GM19397 (cell line): ENCODE measurements around the gene TMEM98.
"Not testable (repeated sequence)": the region's sequence is repeated elsewhere in the genome, so short reads cannot be mapped to it uniquely, and the experiment has no call there.

Source experiments
- ATAC-seq: cut with Tn5 transposase; IDR thresholded peaks from one replicate; pipeline ENCODE4 v1.9.1; 2021; ENCODE audit warnings: mild to moderate bottlenecking, moderate library complexity; ENCODE audit not compliant: unreplicated experiment

TMEM98 gene

DNA sequence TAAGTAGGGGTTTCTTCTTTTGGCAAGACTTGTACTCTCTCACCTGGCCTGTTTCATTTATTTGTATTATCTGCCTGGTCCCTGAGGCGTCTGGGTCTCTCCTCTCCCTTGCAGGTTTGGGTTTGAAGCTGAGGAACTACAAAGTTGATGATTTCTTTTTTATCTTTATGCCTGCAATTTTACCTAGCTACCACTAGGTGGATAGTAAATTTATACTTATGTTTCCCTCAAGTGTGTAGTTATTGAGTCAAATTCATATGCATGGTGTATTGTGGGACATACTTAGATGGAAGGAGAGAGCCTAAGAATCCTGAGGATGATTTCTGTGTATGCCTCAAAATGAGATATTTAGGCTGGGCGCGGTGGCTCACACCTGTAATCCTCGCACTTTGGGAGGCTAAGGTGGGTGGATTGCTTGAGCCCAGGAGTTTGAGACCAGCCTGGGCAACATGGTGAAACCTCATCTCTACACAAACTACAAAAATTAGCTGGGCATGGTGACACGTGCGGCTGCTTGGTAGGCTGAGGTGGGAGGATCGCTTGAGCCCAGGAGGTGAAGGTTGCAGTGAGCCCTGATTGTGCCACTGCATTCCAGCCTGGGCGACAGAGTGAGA, 13.6 kb downstream of the TMEM98 start:
- ATAC-seq: no peak

DNA sequence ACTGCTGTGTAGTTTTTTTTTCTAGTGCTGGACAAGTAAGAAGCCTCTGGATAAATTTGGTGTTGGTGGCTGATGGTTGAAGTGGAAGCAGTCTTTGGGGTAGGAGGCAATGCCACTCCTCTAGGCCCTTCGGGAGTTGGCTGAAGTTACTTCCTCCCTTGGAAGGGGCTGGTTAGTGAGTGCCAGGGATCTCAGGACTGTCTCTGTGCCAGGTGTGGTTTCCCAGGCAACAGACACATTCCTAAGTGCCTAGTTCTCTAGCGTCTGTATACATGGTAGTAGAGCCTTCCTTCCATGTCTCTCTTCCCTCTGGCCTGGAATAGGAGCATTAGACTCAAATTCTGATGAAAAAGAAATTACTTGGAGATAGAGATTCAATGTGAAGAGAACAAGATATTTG, 15.3 kb downstream of the TMEM98 start:
- no peak for ATAC-seq

DNA sequence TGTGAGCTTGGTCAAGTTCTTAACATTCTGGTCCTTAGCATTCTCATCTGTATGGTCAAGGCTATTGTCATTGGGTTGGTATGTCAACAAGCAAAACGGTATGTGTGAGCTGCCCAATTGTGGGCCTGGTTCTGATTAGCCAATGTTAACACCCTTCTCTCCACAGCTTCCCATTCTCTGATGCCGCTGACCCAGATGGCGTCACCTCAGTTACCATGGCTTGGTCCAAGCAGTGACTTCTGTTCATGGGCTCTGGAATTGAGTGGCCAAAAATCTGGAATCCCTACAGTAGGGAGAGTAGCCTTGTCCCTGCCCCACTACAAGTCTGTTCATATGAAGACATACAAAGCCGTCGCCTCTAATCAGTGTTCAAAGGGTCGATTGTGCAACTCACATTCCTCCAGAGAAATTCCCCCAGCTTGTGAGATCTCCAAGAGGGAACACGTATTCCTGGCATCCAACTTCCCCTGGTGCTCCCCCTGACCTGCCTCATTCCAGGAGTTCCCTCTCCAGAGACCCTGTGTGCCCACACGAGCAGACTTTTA, 15.8 kb downstream of the TMEM98 start:
- no peak for ATAC-seq

DNA sequence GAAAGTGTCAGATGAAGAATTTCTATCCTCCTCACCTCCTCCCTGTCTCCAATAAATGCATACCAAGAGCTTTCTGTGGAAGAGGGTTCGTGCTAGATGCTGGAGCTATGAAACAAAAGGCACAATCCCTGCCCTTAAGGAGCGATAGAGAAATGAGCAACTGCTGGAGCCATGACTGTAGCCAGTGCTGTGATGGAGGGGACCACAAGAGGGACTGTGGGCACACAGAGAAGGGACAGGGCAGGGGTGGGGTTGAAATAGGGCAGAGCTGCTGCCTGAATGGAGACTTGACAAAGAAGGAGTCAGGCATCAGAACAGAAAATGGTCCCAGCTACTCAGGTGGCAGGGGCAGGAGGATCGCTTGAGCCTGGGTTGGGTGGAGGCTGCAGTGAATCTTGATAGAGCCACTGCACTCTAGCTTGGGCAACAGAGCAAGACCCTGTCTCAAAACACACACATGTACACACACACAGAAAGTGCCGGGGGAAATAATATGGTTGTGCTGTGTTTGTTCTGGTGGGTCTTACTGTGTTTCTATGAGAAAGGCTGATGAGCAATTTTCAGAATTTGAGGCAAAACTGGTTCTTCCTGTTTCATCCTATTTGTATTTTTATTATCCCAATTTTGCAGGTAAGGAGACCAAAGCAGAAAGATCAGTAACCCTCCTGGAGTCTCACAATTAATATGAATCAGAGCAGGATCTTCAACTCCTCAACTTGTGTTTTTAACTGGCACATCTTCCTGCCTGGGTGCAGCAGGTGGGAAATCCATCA, 16.5 kb downstream of the TMEM98 start:
- no peak for ATAC-seq

DNA sequence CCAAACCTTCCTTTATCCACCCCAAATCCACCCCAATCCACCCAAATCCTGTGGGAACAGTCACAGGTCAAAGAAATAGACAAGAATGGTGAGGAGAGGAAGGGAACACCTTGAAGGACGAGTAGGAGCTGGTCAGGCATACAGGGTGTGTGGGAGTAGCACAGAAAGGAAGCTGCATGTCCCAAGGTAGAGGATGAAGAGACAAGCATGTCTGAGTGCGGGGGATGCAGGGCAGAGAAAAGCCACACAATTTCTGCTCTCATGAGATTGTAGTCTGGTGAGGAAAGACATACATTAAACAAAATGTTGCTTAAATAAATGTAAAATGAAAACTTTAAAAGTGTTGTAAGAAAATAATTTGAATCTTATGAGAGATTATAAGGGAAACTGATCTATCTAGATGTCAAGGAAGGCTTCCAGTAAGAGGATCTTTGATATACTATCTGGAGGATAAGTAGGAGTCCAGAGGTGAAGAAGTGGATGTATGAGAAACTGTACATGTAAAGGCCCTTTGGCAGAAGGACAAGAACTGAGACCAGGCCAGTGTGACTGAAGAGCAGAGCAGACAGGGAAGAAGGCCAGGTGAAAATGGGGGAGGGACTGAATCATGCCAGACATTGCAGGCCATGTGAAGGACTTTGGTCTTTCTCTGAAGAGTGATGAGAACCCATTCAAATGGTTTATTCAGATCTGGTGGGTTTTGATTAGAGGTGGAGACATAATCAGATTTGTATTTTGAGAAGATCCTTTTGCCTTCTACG, 18.6 kb downstream of the TMEM98 start:
- no peak for ATAC-seq

DNA sequence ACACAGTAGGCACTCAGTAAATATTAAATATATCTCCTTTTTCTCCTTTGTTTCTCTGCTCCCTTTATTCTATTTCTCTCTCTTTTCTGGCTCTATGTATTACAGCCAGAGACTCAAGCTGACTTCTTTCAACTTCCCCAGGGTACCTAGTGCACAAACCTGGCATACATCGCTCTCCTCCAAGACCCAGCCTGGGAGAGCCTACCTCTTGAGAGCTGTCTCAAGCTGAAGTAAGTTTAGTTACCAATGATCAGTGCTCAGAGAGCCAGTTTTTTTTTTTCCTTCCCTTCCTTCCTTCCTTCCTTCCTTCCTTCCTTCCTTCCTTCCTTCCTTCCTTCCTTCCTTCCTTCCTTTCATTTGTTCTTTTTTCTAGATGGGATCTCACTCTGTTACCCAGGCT, 19.8 kb downstream of the TMEM98 start:
- no peak for ATAC-seq

DNA sequence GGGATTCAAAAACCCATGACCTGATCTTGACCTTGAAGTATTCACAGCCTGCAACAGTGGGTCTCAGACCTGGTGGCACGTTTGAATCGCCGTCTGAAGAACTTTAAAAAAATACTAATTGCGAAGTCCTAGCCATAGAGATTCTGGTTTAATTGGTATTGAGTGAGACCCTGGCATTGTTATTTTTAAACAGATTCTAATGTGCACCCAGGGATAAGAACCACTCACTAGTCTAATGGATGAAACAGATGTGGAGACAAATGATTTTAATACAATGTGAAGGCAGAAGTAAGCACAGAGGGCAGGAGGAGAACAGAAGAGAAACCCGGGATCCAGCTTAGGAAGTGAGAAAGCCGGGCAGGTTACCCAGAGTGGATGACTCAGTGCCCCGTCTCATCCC, 21.2 kb downstream of the TMEM98 start:
- ATAC-seq: no peak

DNA sequence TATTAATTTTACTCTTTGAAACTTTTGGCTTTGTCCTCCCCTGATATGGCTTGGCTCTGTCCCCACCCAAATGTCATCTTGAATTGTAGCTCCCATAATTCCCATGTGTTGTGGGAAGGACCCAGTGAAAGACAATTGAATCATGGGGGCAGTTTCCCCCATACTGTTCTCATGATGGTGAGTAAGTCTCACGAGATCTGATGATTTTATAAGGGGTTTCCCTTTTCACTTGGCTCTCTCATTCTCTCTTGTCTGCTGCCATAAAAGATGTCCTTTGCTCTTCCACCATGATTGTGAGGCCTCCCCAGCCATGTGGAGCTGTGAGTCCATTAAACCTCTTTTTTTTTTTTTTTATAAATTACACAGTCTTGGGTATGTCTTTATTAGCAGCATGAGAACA, 24.5 kb downstream of the TMEM98 start:
- ATAC-seq: not testable (repeated sequence)

DNA sequence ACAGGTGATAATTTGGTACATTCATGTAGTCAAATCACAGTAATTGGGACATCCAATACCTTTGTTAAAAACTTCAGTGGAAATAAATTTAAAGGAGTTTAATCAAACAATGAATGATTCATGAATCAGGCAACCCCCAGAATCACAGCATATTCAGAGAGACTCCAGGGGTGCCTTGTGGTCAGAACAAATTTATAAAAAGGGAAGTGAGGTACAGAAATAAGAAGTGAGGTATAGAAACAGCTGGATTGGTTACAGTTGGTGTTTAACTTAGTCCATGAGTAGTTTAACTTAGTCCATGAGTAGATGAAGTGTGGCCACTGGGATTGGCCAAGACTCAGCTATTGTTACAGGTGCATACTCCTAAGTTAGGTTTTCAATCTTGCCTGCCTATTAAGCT, 25.1 kb downstream of the TMEM98 start:
- ATAC-seq: no peak

DNA sequence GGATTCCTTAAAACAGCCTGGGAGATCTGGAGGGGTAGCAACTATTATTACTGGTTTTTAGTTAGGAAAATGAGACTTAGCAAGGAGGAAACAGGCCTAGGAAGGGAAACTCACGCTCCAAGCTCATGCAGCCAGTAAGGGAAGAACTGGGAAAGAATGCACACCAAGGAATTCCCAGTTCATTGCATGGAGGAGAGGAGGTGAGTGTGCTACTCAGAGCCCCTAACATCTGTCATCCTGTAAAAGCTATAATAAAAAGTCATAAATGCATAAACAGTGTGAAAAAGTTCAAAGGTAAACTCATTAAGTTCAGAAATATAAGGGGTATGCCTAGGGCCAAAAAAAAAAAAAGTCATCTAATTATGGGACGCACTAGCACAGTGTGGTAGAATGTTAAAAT, 25.9 kb downstream of the TMEM98 start:
- ATAC-seq: no peak

DNA sequence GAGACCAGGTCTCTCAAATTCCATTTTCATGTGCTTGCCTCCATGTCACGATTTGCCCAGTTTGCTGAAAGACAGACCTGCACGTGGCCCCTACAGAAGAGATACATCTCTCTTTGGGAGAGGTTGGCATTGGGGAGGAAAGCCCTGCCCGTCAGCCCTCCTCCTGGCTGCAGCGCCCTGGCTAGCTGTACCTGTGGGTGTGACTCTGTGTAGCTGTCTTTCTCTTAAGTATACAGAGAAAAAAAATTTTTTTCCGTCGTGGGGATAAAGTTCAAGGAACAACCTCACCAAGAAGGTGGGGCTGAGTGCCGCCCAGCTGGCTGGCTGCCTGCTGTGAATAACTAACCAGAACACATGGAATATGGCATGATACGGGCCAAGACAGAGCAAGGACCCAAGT, 26.5 kb downstream of the TMEM98 start:
- no peak for ATAC-seq

DNA sequence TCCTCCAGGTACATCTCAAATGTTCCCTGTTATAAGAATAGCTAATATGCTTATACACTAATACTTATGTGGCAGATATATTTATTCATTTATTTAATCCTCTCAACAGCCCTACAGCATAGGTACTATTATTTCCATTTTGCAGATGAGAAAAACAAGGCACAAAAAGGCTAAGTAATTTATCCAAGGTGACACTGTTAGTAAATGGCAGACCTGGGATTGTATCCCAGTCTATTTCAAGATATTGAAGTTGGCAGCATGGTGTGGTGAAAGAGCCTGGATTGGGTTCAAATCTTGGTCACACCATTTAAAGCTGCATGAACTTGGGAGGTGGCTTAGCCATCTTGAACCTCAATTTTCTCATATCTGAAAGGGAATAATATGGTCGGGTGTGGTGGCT, 27.2 kb downstream of the TMEM98 start:
- ATAC-seq: no peak

DNA sequence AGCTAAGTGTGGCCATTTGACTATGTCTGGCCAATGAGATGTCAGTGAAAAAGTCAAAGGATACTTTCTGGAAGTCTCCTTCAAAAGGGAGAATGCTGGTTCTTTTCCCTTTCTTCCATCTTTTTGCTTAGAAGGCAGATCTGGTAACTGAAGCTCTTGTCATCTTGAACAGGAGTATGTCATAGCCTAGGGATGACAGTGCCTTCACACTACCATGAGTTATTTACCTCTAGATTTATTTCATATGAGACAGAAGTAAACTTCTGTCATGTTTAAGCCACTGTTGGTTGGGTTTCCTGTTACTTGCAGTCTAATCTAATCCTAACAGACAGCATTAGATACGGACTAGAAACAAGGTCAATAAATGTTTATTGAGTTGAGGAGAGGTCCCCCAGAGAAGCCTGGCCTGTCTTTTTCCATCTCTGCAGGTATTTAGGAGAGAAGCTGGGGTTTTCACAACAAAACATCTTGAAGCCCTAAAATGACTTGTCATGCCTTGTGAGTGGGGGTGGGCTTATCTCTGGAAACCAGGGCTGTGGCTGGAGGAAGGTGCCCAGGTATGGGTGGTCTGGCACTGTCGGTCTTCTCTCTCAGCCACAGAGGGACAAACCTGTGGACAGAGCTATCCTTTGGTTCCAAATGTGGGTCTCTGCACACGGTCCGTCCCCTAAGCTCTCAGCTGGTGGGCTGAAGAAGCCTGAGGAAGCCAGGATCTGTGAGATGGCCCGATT, 28.5 kb downstream of the TMEM98 start:
- ATAC-seq: no peak

DNA sequence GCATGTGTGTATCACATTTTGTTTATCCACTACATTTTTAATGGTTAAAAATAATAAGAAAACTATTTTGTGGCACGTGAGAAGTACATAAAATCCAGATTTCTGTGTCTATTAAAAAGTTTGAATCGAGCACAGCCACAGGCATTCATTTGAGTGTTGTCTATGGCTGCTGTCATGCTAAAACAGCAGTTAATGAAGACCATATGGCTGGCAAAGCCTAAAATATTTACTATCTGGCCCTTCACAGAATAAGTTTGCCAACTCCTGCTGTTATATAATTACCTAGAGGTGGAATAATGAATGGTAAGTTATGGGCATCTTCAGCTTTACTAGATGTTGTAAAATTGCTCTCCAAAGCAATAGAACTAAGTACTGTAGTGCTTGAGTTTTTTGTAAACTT, 30.5 kb downstream of the TMEM98 start:
- no peak for ATAC-seq

DNA sequence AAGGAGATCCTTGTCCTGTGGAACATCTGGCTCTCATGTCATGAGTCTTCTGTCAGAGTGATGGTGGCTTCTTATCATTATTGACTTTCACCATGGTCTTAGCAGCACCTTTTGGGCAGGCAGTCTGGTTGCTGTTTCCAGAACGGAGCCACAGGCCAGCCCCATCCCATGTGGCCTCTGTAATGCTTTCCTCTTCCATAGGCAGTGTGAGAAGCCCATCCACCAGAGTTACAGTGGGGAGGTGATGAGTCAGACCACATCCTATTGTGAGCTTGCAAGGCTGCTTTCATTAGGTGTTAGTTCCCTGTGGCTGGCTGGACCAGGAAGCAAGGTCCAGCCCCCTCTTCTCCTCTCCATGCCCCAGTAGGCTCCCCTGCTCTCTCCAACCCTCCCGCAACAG, 32.9 kb downstream of the TMEM98 start:
- ATAC-seq: no peak

DNA sequence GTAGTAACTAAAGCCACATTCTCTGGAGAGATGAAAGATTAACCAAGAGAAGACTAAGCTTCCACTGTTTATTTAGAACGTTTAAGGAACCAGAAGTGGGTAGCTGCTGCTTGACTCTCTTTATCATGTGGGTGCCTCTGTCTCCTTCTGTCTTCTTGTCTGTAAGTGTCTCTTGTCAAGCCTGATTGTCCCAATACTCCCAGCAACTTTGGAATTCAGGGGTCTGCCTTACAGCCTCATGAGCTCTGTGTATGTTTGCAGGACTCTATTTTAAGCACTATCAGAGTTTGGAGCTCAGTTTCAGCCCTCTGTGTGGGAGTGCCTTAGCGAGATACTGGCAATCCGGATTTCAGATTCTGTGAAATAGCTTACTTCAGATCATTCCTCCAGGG, 34.4 kb downstream of the TMEM98 start:
- no peak for ATAC-seq

DNA sequence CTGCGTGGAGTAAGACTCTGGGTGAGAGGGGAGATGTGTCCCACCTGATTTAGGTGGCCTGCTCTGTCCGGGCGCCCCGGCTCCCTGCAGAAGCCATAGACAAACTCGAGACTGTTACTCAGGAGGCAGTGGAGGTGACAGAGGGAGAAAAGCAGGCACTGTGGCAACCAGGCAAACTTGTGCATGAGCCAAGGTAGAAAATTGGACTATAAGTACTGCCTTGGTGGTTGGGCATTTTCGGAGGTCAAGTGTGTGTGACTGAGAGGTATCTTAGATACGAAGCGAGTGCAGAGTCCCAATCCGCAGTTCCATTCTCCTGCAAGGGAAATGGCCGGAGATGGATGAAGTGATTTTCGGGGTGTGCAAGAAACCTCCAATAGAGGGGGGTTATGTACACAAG, 36.6 kb downstream of the TMEM98 start:
- ATAC-seq: no peak

DNA sequence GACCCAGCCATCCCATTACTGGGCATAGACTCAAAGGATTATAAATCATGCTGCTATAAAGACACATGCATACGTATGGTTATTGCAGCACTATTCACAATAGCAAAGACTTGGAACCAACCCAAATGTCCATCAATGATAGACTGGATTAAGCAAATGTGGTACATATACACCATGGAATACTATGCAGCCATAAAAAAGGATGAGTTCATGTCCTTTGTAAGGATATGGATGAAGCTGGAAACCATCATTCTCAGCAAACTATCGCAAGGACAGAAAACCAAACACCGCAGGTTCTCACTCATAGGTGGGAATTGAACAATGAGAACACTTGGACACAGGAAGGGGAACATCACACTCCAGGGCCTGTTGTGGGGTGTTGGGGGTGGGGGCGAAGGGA, 41.3 kb downstream of the TMEM98 start:
- not testable (repeated sequence) for ATAC-seq

DNA sequence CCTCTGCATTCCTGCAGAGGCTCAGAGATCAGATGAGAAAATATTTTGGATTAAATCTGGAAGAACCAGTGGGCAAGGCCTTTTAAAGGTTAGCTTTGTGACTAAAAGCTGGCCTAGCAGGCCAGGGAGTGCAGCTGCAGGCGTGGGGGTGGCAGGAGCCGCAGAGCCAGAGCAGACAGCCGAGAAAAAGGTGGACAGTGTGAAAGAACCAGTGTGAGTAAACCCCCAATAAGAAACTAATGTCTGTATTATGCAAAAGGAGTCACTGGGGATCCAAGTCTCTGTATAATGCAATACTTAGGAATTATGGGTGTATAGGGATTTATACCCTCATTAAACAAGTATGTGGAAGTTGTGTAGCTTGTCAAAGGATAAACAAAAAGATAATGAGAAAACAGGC, 42.3 kb downstream of the TMEM98 start:
- no peak for ATAC-seq

DNA sequence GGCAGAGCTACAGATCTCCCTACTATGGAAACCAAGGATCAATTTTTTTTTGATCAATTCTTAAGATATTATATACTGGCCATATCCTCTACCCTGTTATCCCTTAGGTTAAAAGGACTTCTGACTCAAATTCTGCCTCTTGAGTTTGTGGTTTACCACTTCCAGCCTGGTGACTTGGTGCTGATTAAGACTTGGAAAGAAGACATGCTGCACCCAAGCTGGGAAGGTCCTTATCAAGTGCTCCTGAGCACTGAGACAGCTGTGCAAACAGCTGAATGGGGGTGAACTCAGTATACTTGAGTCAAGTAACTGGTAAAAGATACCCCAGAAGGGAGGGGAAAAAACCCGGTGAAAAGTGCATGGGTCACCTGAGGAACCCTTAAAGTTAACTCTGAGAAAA, 43.2 kb downstream of the TMEM98 start:
- ATAC-seq: no peak

DNA sequence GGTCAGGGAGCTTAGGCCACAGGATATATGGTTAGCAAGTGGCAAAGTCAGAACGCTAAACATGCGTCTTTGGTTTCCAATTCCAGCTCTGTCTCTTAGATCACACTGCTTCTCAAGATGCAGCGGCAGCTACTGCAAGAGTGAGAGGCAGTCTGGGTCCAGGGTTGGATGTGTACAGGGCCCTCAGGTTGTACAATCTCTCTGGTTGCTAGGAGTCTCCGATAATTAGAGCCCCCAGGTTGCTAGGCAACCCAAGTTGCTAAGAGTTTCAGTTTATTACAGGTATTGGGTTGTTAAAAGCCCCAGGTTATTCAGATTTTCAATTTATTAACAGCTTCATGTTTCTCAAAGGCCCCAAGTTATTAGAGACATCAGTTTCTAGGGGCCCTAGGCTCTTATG, 48.2 kb downstream of the TMEM98 start:
- ATAC-seq: no peak
